ENCODE data around the gene MYBL2.

Gene MYBL2

GRCh38 chr20:43728686-43729255 is 61.9 kb downstream of the MYBL2 start:
- no peak for TF ChIP-seq Cebpa-rat (IDR thresholded peaks at IDR 0.05)
- Histone ChIP-seq H3K27ac (no peak overlapping the region), H4K20me1 (no peaks in the 10 kb centered on the region), H3K4me3 (no peak overlapping the region), H3K9me3 (no peaks in the 10 kb centered on the region), H3K36me3 (no peaks in the 10 kb centered on the region), H3K4me1 (peaks cover 42% of the 10 kb centered on the region), H3K9ac (no peak overlapping the region), H3K27me3 (no peaks in the 10 kb centered on the region), H3K4me2 (peak overlapping the region; percentile 46)

- Histone ChIP-seq H4K20me1 (no peaks in the 10 kb centered on the region), H3K9ac (no peak overlapping the region), H3K27ac (no peak overlapping the region), H3K4me1 (peaks cover 42% of the 10 kb centered on the region), H3K4me2 (no peak overlapping the region), H3K36me3 (no peaks in the 10 kb centered on the region), H3K9me3 (no peaks in the 10 kb centered on the region), H3K4me3 (no peak overlapping the region), H3K27me3 (no peaks in the 10 kb centered on the region)
- no peak for TF ChIP-seq Cebpa-rat (IDR thresholded peaks at IDR 0.05)
Measured at GRCh38 chr20:43731469-43731868, 64.6 kb downstream of the MYBL2 start.

- H3K4me3 ChIP-seq, result no peak overlapping the region
- H3K27ac ChIP-seq, result peak overlapping the region; percentile 20; the same call in 1 of the 2 replicates
- no peak overlapping the region for H3K9ac ChIP-seq
- no peaks in the 10 kb centered on the region for H4K20me1 ChIP-seq
- no peaks in the 10 kb centered on the region for H3K27me3 ChIP-seq
- H3K4me1 ChIP-seq, result peaks cover 47% of the 10 kb centered on the region
- no peaks in the 10 kb centered on the region for H3K9me3 ChIP-seq
- H3K4me2 ChIP-seq, result peak overlapping the region; percentile 79
- no peak for TF ChIP-seq Cebpa-rat (IDR thresholded peaks at IDR 0.05)
- no peaks in the 10 kb centered on the region for H3K36me3 ChIP-seq
Measured at GRCh38 chr20:43731927-43732326, 65.0 kb downstream of the MYBL2 start.

- Histone ChIP-seq H3K27ac (no peak overlapping the region), H3K4me3 (no peak overlapping the region), H3K9me3 (no peaks in the 10 kb centered on the region), H3K4me1 (peaks cover 44% of the 10 kb centered on the region), H3K4me2 (peak overlapping the region; percentile 8; the same call in 1 of the 2 replicates), H3K36me3 (no peaks in the 10 kb centered on the region), H3K9ac (no peak overlapping the region), H4K20me1 (no peaks in the 10 kb centered on the region), H3K27me3 (no peaks in the 10 kb centered on the region)
- TF ChIP-seq Cebpa-rat (IDR thresholded peaks at IDR 0.05), result no peak
Measured at GRCh38 chr20:43736588-43737158, 69.8 kb downstream of the MYBL2 start.

GRCh38 chr20:43737925-43738324 is 71.0 kb downstream of the MYBL2 start:
- H3K27me3 ChIP-seq, result no peaks in the 10 kb centered on the region
- H3K4me2 ChIP-seq, result no peak overlapping the region
- H3K27ac ChIP-seq, result no peak overlapping the region
- no peak overlapping the region for H3K4me3 ChIP-seq
- TF ChIP-seq Cebpa-rat (IDR thresholded peaks at IDR 0.05), result no peak
- peaks cover 32% of the 10 kb centered on the region for H3K4me1 ChIP-seq
- H3K36me3 ChIP-seq, result no peaks in the 10 kb centered on the region
- no peak overlapping the region for H3K9ac ChIP-seq
- no peaks in the 10 kb centered on the region for H3K9me3 ChIP-seq
- no peaks in the 10 kb centered on the region for H4K20me1 ChIP-seq

DNA sequence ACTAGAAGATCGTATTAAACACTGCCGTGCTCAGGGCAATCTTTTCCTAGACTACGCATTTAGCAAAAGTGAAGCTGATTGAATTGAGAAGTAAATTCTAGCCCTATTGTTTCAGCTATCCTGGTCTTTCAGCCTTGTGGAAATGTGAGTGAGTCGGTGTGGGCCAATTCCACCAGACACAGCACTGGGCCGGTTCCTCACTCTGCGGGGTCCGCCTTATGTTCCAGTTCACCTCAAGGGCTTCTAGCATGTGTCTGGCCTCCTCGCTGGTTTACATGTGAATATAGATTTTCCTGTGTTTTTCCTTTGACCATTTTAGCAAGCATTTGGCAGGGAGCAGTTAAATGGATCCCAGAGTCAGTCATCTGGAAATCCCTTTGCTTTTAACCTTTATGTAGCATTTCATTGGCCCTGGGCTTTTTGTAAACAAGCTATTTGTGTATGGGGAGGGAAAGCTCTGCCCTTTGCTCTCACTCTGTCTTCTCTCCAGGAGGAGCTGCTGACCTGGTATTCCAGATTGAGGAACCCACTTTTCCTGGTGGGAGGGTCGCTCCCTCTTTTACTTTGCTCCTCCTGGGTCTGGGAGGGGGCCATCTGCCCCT is 72.3 kb downstream of the MYBL2 start:
- Histone ChIP-seq H3K27me3 (no peaks in the 10 kb centered on the region), H3K4me2 (peak overlapping the region; percentile 13; the same call in 1 of the 2 replicates), H3K4me3 (no peak overlapping the region), H4K20me1 (no peaks in the 10 kb centered on the region), H3K36me3 (no peaks in the 10 kb centered on the region), H3K9me3 (no peaks in the 10 kb centered on the region), H3K27ac (no peak overlapping the region), H3K4me1 (peaks cover 23% of the 10 kb centered on the region), H3K9ac (no peak overlapping the region)
- no peak for TF ChIP-seq Cebpa-rat (IDR thresholded peaks at IDR 0.05)

GRCh38 chr20:43740642-43741041 is 73.7 kb downstream of the MYBL2 start:
- Histone ChIP-seq H4K20me1 (no peaks in the 10 kb centered on the region), H3K36me3 (no peaks in the 10 kb centered on the region), H3K4me2 (no peak overlapping the region), H3K4me1 (peaks cover 37% of the 10 kb centered on the region), H3K27ac (no peak overlapping the region), H3K27me3 (no peaks in the 10 kb centered on the region), H3K9ac (no peak overlapping the region), H3K9me3 (no peaks in the 10 kb centered on the region), H3K4me3 (no peak overlapping the region)
- no peak for TF ChIP-seq Cebpa-rat (IDR thresholded peaks at IDR 0.05)

DNA sequence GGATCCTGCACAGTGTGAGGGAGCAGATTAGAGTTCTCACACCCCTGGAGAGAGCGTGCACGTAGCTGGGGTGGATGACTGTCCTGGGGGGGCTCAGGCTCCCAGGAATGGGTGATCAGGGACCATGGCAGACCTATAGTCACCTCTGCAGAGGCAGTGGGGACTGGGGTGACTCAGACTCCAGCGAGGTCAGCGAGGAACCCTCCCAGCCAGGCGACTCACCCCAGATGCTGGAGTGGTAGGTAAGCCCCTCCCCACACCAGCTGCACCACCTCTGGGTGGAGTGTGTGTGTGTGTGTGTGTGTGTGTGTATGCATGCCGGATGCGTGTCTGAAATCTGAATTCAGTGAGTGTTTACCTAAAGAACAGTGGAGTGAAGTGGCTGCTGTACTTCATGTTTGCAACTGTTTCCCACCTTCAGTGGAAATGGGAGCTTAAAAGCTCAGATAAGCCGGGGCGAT is 77.3 kb downstream of the MYBL2 start:
- TF ChIP-seq Cebpa-rat (IDR thresholded peaks at IDR 0.05), result no peak
- no peaks in the 10 kb centered on the region for H3K36me3 ChIP-seq
- no peak overlapping the region for H3K9ac ChIP-seq
- H3K9me3 ChIP-seq, result no peaks in the 10 kb centered on the region
- H3K4me2 ChIP-seq, result no peak overlapping the region
- no peaks in the 10 kb centered on the region for H3K27me3 ChIP-seq
- no peak overlapping the region for H3K4me3 ChIP-seq
- H3K4me1 ChIP-seq, result peaks cover 38% of the 10 kb centered on the region
- H3K27ac ChIP-seq, result no peak overlapping the region
- no peaks in the 10 kb centered on the region for H4K20me1 ChIP-seq

DNA sequence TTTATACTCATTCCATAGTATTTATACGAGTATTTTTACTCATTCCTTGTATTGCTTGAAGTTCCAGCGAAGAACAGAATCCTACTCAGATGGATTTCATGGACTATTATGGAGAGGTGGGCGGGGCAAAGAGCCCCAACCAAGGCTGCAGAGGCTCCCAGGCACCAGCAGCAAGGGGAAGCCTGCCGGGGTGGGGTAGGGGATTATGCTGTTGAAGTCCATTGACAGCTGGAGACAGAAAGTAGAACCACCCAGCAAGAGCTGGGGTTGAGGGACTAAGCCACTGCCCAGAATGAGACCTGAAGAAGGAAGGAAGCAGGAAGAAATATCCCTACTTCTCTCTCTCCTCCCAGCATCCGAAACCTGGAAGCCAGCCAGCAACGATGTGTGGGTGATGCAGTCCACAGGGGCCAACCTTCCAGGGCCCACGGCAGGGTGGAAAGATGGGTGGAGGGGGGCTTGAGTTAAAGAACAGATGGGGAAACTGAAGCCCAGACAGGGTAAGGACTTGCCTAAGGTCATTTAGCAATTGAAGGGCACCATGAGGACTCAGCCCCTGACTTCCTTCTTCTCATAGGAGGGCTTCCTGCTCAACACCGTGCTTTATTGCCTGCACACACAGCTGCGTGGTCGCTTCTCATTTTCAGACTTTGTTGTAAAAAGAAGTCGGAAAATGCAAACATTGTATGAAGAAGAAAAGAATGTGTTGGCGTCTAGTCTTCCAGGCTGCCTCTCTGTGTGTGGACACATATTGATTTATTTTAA is 78.2 kb downstream of the MYBL2 start:
- H3K4me2 ChIP-seq, result peak overlapping the region; percentile 52
- no peak for TF ChIP-seq Cebpa-rat (IDR thresholded peaks at IDR 0.05)
- H3K36me3 ChIP-seq, result no peaks in the 10 kb centered on the region
- no peaks in the 10 kb centered on the region for H3K27me3 ChIP-seq
- H3K9me3 ChIP-seq, result no peaks in the 10 kb centered on the region
- no peak overlapping the region for H3K9ac ChIP-seq
- no peak overlapping the region for H3K4me3 ChIP-seq
- H4K20me1 ChIP-seq, result no peaks in the 10 kb centered on the region
- H3K4me1 ChIP-seq, result peaks cover 42% of the 10 kb centered on the region
- 0 out of 2 replicates have a peak overlapping the region, but pooled peaks have one; percentile 36 for H3K27ac ChIP-seq

Data from BLaER1 (cell line).